SK-N-MC (cell line): ENCODE measurements around the gene UBR7.

Source experiments
- EZH2 ChIP-seq: fragments of 200-600 bp; sonication (generic); IDR thresholded peaks from one replicate; pipeline ENCODE4 v1.6.1; 2017; ENCODE audit warnings: antibody characterized with exemption
- POLR2AphosphoS5 ChIP-seq: IDR thresholded peaks from 2 replicates; pipeline ENCODE4 v1.6.1; 2012; ENCODE audit warnings: mild to moderate bottlenecking, low read depth, low read length, borderline replicate concordance

DNA sequence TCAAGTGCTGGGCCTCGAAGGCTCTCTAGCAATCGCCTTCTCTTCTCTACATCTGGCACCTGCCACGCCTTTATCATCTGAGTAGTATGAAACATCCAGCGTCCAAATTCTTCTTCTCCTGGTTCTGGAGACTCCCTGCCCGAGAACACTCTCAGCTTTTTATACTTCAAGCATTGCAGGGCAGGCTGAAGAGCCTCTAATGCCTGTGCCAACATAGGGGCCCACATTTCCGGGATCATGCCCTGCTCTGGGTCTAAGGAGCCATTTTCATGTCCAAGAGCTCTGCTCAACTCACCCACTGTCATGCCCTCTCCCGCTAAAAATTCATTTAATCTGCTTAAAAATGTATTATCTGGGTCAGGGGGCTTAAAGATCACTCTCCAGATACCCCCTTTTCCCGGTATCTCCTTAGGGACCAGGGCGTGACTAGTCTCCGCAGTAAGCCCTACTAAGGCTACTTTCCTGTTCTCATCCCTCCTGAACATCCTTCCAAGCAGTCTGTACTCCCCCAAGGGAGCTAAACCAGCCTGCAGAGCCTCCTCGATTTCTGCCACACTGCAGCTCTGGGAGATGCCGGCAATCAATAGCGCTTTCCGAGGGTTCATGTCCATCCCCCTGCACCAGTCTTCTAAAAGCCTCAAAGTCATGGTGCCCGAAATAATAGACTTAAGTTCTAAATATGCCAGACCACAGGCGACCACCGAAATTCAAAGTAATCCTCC is 23.3 kb upstream of the UBR7 start:
- TF ChIP-seq POLR2AphosphoS5 (no peak), EZH2 (no peak)
